KMS-11 (cell line): Measurements from ENCODE around the gene PCDHGA8.

ENCODE experiments used
- H2AFZ ChIP-seq: fragments of 200-600 bp; sonication (generic); 2 replicates; pipeline ENCODE4 v1.6.1; 2016; ENCODE audit warnings: antibody characterized with exemption, mixed run types, low read depth
- H3K27ac ChIP-seq: fragments of 200-600 bp; sonication (generic); 2 replicates; pipeline ENCODE4 v1.6.1; 2016; ENCODE audit warnings: mild to moderate bottlenecking, mixed run types
- H3K27me3 ChIP-seq: fragments of 200-600 bp; sonication (generic); 2 replicates; pipeline ENCODE4 v1.6.1; 2017; ENCODE audit warnings: mild to moderate bottlenecking, low read depth, mixed run types, moderate library complexity; ENCODE audit not compliant: insufficient read depth
- H3K36me3 ChIP-seq: fragments of 200-600 bp; sonication (generic); 2 replicates; pipeline ENCODE4 v1.6.1; 2017; ENCODE audit warnings: mild to moderate bottlenecking, mixed run types; ENCODE audit not compliant: insufficient read depth
- H3K4me1 ChIP-seq: fragments of 200-600 bp; sonication (generic); 2 replicates; pipeline ENCODE4 v1.6.1; 2016; ENCODE audit warnings: mild to moderate bottlenecking, low read depth, mixed run types; ENCODE audit not compliant: poor library complexity, severe bottlenecking
- H3K4me2 ChIP-seq: fragments of 200-600 bp; sonication (generic); 2 replicates; pipeline ENCODE4 v1.7.0; 2016; ENCODE audit warnings: mild to moderate bottlenecking, mixed run types
- H3K4me3 ChIP-seq: fragments of 200-600 bp; sonication (generic); IDR thresholded peaks from 2 replicates; pipeline ENCODE4 v1.6.1; 2017; ENCODE audit warnings: low read depth, low read length, mixed read lengths; ENCODE audit not compliant: insufficient read depth
- H3K79me2 ChIP-seq: fragments of 200-600 bp; sonication (generic); 2 replicates; pipeline ENCODE4 v1.6.1; 2016; ENCODE audit warnings: low read depth, mixed run types; ENCODE audit not compliant: insufficient read depth
- H3K9ac ChIP-seq: fragments of 200-600 bp; sonication (generic); 2 replicates; pipeline ENCODE4 v1.6.1; 2016; ENCODE audit warnings: mild to moderate bottlenecking, mixed run types
- H4K20me1 ChIP-seq: fragments of 200-600 bp; sonication (generic); 2 replicates; pipeline ENCODE4 v1.6.1; 2016; ENCODE audit warnings: mild to moderate bottlenecking, mixed run types; ENCODE audit not compliant: insufficient read depth
- TF ChIP-seq, protein P1 (sequence below): fragments of 200-600 bp; sonication (generic); conservative IDR thresholded peaks from 2 replicates; pipeline ENCODE4 v1.6.1; 2017; ENCODE audit warnings: low read depth, mild to moderate bottlenecking, antibody characterized with exemption, low read length, moderate library complexity, mixed read lengths

Gene PCDHGA8

DNA sequence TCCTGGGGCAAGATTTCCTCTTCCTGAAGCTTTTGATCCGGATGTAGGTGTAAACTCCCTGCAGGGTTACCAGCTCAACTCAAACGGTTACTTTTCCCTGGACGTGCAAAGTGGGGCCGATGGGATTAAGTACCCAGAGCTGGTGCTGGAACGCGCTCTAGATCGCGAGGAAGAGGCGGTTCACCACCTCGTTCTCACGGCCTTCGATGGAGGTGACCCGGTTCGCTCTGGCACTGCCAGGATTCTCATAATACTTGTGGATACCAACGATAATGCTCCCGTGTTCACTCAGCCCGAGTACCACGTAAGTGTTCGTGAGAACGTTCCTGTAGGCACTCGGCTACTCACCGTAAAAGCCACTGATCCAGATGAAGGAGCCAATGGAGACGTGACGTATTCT is 36.8 kb upstream of the PCDHGA8 start:
- no peaks in the 10 kb centered on the region for H3K4me1 ChIP-seq
- no peaks in the 10 kb centered on the region for H3K36me3 ChIP-seq
- TF ChIP-seq, protein P1, sequence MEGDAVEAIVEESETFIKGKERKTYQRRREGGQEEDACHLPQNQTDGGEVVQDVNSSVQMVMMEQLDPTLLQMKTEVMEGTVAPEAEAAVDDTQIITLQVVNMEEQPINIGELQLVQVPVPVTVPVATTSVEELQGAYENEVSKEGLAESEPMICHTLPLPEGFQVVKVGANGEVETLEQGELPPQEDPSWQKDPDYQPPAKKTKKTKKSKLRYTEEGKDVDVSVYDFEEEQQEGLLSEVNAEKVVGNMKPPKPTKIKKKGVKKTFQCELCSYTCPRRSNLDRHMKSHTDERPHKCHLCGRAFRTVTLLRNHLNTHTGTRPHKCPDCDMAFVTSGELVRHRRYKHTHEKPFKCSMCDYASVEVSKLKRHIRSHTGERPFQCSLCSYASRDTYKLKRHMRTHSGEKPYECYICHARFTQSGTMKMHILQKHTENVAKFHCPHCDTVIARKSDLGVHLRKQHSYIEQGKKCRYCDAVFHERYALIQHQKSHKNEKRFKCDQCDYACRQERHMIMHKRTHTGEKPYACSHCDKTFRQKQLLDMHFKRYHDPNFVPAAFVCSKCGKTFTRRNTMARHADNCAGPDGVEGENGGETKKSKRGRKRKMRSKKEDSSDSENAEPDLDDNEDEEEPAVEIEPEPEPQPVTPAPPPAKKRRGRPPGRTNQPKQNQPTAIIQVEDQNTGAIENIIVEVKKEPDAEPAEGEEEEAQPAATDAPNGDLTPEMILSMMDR = no peak
- H4K20me1 ChIP-seq = no peaks in the 10 kb centered on the region
- H3K79me2 ChIP-seq = no peaks in the 10 kb centered on the region
- no peak overlapping the region for H3K4me3 ChIP-seq
- H3K27me3 ChIP-seq = no peaks in the 10 kb centered on the region
- H3K9ac ChIP-seq = no peak overlapping the region
- H2AFZ ChIP-seq = no peak overlapping the region
- H3K27ac ChIP-seq = no peak overlapping the region
- no peak overlapping the region for H3K4me2 ChIP-seq

DNA sequence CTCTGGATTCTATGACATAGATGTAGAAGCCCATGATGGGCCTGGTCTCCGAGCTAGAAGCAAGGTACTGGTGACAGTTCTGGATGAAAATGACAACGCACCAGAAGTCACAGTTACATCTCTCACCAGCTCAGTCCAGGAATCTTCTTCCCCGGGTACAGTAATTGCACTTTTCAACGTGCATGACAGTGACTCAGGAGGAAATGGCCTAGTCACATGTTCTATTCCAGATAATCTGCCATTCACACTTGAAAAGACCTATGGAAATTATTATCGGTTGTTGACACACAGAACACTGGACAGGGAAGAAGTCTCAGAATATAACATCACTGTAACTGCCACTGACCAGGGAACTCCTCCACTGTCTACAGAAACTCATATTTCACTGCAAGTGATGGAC is 36.3 kb upstream of the PCDHGA8 start:
- H3K4me3 ChIP-seq = no peak overlapping the region
- H3K9ac ChIP-seq = no peak overlapping the region
- H3K27me3 ChIP-seq = no peaks in the 10 kb centered on the region
- no peaks in the 10 kb centered on the region for H3K79me2 ChIP-seq
- H3K4me1 ChIP-seq = no peaks in the 10 kb centered on the region
- TF ChIP-seq, protein P1 = no peak
- no peaks in the 10 kb centered on the region for H3K36me3 ChIP-seq
- no peaks in the 10 kb centered on the region for H4K20me1 ChIP-seq
- H3K4me2 ChIP-seq = no peak overlapping the region
- no peak overlapping the region for H2AFZ ChIP-seq
- no peak overlapping the region for H3K27ac ChIP-seq

DNA sequence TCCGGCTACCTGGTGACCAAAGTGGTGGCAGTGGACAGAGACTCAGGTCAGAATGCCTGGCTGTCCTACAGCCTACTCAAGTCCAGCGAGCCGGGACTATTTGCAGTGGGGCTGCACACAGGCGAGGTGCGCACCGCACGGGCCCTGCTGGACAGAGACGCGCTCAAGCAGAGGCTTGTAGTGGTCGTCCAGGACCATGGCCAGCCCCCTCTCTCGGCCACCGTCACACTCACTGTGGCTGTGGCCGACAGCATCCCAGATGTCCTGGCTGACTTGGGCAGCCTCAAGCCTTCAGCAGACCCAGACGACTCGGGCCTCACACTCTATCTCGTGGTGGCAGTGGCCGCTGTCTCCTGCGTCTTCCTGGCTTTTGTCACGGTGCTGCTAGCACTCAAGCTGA is 35.5 kb upstream of the PCDHGA8 start:
- Histone ChIP-seq H3K4me1 (no peaks in the 10 kb centered on the region), H3K36me3 (no peaks in the 10 kb centered on the region), H3K27me3 (no peaks in the 10 kb centered on the region), H4K20me1 (no peaks in the 10 kb centered on the region), H3K27ac (no peak overlapping the region), H3K4me3 (no peak overlapping the region), H3K4me2 (no peak overlapping the region), H2AFZ (no peak overlapping the region), H3K9ac (no peak overlapping the region), H3K79me2 (no peaks in the 10 kb centered on the region)
- TF ChIP-seq, protein P1 = no peak

DNA sequence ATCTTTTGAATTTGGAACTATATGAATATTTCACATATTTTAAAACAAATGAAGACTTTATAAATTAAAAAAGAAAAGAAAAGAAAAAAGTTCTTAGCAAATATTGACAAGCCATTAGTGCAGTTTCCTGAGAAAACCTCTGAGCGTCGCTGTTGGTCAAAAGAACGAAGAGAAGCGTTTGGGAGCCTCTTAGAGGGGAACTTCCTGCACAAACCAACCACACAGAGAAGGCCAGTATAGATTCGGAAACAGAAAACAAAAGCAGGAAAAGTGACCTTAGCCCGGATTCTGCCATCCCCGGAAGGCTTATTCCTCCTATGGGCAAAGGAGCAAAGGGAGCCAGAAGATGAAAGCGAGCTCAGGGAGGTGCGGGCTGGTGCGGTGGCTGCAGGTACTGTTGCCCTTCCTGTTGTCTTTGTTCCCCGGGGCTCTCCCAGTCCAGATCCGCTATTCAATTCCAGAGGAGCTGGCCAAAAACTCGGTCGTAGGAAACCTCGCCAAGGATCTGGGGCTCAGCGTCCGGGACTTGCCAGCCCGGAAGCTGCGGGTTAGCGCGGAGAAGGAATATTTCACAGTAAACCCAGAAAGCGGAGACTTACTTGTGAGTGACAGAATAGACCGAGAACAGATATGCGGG is 32.5 kb upstream of the PCDHGA8 start, which contains the start of gene PCDHGB2:
PCDHGB2 (plus strand) TSS at position 205 of the 637 bp plus-strand sequence; CDS start at position 347, 142 bp downstream.
- H3K27me3 ChIP-seq = no peaks in the 10 kb centered on the region
- H3K36me3 ChIP-seq = no peaks in the 10 kb centered on the region
- TF ChIP-seq, protein P1 = no peak
- H3K4me1 ChIP-seq = no peaks in the 10 kb centered on the region
- H3K79me2 ChIP-seq = no peaks in the 10 kb centered on the region
- no peak within 1 kb of the TSS for H3K9ac ChIP-seq
- H3K27ac ChIP-seq = no peak within 1 kb of the TSS
- H3K4me2 ChIP-seq = no peak within 1 kb of the TSS
- no peak within 1 kb of the TSS for H3K4me3 ChIP-seq
- no peak within 1 kb of the TSS for H2AFZ ChIP-seq
- no peaks in the 10 kb centered on the region for H4K20me1 ChIP-seq
